ENCODE data around the gene EIF4ENIF1. TPM values are rescaled to one million over a fixed set of nuclear protein-coding genes. Genes with fewer than 3 reads are reported as not detected.
"Not testable (repeated sequence)": the region's sequence is repeated elsewhere in the genome, so short reads cannot be mapped to it uniquely, and the experiment has no call there.

The EIF4ENIF1 gene
- total and polyA plus RNA-seq, 9 donors: 8.4 to 50.2 (median 37.5) TPM

DNA sequence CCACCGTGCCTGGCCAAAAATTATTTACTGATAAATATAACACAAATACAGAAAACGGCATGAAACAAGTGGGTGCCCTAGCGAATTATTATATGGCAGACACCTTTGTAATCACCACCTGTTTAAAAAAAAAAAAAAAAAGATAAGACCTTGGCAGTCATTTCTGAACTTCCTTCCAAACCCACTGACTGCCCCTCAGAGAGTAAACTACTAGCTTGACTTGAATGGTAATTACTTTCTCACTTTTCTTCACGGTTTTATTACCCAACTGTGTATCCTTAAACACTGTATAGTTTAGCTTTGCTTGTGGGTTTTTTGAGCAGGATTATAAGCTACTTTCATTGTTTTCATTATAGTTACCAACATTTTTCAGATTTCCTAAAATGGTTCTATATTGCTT is 30.4 kb upstream of the EIF4ENIF1 start:
- Histone ChIP-seq H3K4me3 (no peak overlapping the region), H3K27me3 (no peaks in the 10 kb centered on the region), H3K27ac (no peak overlapping the region), H3K4me1 (ENCODE audit: insufficient read depth) (no peaks in the 10 kb centered on the region), H3K36me3 (no peaks in the 10 kb centered on the region), H3K9me3 (no peaks in the 10 kb centered on the region)
- TF ChIP-seq POLR2A (IDR thresholded peaks at IDR 0.05): no peak
- TF ChIP-seq, protein P1, sequence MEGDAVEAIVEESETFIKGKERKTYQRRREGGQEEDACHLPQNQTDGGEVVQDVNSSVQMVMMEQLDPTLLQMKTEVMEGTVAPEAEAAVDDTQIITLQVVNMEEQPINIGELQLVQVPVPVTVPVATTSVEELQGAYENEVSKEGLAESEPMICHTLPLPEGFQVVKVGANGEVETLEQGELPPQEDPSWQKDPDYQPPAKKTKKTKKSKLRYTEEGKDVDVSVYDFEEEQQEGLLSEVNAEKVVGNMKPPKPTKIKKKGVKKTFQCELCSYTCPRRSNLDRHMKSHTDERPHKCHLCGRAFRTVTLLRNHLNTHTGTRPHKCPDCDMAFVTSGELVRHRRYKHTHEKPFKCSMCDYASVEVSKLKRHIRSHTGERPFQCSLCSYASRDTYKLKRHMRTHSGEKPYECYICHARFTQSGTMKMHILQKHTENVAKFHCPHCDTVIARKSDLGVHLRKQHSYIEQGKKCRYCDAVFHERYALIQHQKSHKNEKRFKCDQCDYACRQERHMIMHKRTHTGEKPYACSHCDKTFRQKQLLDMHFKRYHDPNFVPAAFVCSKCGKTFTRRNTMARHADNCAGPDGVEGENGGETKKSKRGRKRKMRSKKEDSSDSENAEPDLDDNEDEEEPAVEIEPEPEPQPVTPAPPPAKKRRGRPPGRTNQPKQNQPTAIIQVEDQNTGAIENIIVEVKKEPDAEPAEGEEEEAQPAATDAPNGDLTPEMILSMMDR (IDR thresholded peaks at IDR 0.05): no peak
- TF ChIP-seq EP300 (IDR thresholded peaks at IDR 0.05): no peak
- 67 to 84% (median 77%) methylated on average over 4 of the region's 4 CpGs for WGBS, 3 donors
- intact Hi-C loops (cut with DNase I): no loop called here
- no peak for DNase-seq

DNA sequence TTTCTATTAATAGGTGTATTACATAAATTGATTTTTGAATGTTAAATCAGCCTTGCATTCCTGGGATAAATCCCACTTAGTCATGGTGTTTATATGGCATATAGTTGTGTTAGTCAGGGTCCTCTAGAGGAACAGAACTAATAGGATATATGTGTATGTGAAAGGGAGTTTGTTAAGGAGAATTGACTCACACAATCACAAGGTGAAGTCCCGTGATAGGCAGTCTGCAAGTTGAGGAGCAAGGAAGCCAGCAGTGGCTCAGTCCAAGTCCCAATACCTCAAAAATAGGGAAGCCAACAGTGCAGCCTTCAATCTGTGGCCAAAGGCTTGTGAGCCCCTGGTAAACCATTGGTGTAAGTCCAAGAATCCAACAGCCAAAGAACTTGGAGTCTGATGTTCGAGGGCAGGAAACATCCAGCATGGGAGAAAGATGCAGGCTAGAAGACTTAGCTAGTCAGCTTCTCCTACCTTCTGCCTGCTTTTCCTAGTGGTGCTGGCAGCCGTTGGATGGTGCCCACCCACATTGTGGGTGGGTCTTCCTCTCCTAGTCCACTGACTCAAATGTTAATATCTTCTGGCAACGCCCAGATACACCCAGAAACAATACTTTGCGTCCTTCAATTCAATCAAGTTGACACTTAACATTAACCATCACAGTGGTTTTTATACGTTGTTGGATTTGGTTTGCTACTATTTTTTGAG is 19.6 kb upstream of the EIF4ENIF1 start:
- no peaks in the 10 kb centered on the region for H3K27me3 ChIP-seq
- intact Hi-C loops (cut with DNase I): no loop called here
- H3K4me3 ChIP-seq: no peak overlapping the region
- no peak for DNase-seq
- TF ChIP-seq, protein P1 (IDR thresholded peaks at IDR 0.05): no peak
- 85 to 91% (median 91%) methylated on average over 6 of the region's 6 CpGs for WGBS, 3 donors
- H3K4me1 ChIP-seq (ENCODE audit: insufficient read depth): no peaks in the 10 kb centered on the region
- H3K27ac ChIP-seq: no peak overlapping the region
- H3K36me3 ChIP-seq: no peaks in the 10 kb centered on the region
- no peaks in the 10 kb centered on the region for H3K9me3 ChIP-seq

DNA sequence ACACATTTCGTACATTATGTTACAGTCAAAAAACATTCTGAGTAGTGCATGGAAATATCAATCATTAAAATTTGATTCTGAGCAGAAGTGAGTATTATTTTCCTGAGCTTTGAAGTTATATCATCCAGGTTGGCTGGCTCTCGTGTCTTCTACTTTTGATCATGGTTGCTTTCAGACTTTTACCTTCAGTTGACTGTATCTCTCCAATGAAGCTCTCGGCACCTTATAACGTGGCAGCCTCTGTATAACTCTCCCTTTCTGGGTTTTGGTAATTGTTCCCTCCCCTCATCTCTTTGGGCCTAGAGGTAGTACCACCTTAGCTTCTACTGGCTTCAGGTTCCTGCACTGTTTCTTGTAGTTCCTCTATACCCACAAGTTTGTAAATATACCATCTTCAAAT is 18.9 kb upstream of the EIF4ENIF1 start:
- intact Hi-C loops (cut with DNase I): no loop called here

DNA sequence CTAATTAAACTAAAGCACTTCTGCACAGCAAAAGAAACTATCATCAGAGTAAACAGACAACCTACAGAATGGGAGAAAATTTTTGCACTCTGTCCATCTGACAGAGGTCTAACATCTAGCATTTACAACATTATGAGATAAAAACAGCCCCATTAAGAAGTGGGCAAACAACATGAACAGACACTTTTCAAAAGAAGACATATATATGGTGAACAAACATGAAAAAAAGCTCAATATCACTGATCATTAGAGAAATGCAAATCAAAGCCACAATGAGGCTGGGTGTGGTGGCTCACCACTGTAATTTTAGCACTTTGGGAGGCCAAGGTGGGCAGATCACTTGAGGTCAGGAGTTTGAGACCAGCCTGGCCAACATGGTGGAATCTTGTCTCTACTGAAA is 17.9 kb upstream of the EIF4ENIF1 start:
- H3K36me3 ChIP-seq; intact Hi-C loops (cut with DNase I); H3K27ac ChIP-seq; H3K4me3 ChIP-seq; H3K27me3 ChIP-seq; DNase-seq; H3K4me1 ChIP-seq (ENCODE audit: insufficient read depth); H3K9me3 ChIP-seq: not testable (repeated sequence)

More for the DNA sequence above, 18.9 kb upstream of the EIF4ENIF1 start:
- Histone ChIP-seq H3K27ac (no peak overlapping the region), H3K27me3 (no peaks in the 10 kb centered on the region), H3K4me3 (no peak overlapping the region), H3K4me1 (ENCODE audit: insufficient read depth) (no peaks in the 10 kb centered on the region), H3K9me3 (no peaks in the 10 kb centered on the region), H3K36me3 (no peaks in the 10 kb centered on the region)
- no peak for DNase-seq
- 94 to 96% (median 96%) methylated on average over 4 of the region's 4 CpGs for WGBS, 3 donors
- TF ChIP-seq, protein P1 (IDR thresholded peaks at IDR 0.05): no peak
- no peak for TF ChIP-seq EP300 (IDR thresholded peaks at IDR 0.05)
- no peak for TF ChIP-seq POLR2A (IDR thresholded peaks at IDR 0.05)

DNA sequence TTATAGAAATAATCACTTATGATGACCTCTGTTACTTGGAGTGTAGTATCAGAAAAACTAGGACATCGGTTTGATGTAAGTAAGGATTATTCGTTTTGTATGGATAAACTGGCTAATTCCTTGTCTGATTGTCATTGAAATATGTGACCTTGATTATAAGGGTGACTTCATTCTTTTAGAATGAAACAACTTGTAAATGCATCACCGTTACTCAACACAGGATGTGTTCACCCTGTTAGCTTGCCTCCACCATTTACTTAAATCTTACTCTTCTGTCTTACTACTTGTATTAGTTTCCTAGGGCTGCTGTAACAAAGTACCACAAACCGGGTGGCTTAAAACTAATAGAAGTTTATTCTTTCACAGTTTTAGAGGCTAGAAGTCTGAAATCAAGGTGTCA is 14.6 kb upstream of the EIF4ENIF1 start:
- TF ChIP-seq, protein P1 (IDR thresholded peaks at IDR 0.05): no peak
- TF ChIP-seq POLR2A (IDR thresholded peaks at IDR 0.05): no peak
- TF ChIP-seq EP300 (IDR thresholded peaks at IDR 0.05): no peak
- H3K9me3 ChIP-seq: no peaks in the 10 kb centered on the region
- intact Hi-C loops (cut with DNase I): no loop called here
- H3K27me3 ChIP-seq: no peaks in the 10 kb centered on the region
- H3K36me3 ChIP-seq: no peaks in the 10 kb centered on the region
- DNase-seq: no peak
- H3K4me1 ChIP-seq (ENCODE audit: insufficient read depth): no peaks in the 10 kb centered on the region
- no peak overlapping the region for H3K27ac ChIP-seq
- WGBS, 3 donors: 82 to 90% (median 88%) methylated on average over 4 of the region's 4 CpGs
- no peak overlapping the region for H3K4me3 ChIP-seq
